KG1 (cell line): ENCODE results near the gene ETNK1.
"Not testable (repeated sequence)": the region's sequence is repeated elsewhere in the genome, so short reads cannot be mapped to it uniquely, and the experiment has no call there.

Experiments used
- DNase-seq: peaks from one replicate; lab custom pipeline; 2025; lab: John Stamatoyannopoulos, UW

The ETNK1 gene, protein sequence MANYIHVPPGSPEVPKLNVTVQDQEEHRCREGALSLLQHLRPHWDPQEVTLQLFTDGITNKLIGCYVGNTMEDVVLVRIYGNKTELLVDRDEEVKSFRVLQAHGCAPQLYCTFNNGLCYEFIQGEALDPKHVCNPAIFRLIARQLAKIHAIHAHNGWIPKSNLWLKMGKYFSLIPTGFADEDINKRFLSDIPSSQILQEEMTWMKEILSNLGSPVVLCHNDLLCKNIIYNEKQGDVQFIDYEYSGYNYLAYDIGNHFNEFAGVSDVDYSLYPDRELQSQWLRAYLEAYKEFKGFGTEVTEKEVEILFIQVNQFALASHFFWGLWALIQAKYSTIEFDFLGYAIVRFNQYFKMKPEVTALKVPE

DNA sequence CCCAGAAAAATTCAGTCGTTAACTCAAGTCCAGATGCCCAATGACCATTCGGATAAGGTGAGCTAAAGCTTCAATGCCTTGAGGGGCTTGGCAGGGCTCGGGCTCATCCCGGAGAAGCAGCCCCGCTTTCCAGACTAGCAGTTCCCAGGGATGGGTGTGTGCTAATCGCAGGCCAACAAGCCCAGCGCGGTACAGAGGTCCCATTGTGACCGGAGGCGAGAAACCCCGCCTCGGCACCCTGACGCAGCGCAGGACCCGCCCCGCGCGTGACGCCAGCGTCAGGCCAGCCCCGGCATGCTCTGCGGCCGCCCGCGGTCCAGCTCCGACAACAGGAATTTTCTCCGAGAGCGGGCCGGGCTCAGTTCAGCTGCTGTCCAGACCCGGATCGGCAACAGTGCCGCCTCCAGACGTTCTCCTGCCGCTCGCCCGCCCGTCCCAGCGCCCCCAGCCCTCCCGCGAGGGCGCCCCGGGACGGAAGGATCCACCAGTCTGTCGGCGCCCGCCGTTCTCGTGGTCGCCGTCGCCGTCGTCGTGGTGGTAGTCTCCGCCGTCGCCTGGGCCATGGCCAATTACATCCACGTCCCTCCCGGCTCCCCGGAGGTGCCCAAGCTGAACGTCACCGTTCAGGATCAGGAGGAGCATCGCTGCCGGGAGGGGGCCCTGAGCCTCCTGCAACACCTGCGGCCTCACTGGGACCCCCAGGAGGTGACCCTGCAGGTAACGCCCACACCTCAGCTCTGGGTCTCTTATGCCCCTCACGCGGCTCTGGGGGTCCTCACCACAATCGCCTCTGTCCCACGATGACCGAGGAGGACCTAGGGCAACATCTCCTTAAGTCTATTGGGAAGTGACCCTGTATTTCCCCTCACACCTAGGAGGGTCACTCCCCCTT is at the start of gene ETNK1:
ETNK1 (plus strand) TSS at position 302 of the 892 bp plus-strand sequence; CDS start at position 562, 260 bp downstream.
- peak; percentile 86 for DNase-seq

DNA sequence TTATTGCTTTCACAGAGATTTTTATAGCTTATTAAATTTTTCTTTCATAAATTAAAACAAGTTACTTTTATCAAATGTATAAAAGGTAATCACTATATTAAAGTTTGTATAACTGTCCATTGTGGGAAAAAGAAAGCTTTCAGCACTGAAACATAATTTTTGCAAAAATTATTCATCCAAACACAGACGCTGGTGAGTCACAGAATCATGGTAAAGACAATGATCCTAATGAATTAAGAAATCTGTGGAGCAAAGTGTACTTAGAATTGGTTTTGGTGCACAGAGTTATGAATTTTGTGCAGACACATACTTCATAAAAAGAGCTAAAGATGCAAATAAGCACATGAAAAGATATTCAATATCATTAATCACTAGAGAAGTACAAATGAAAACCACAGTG is 48.9 kb upstream of the ETNK1 start:
- no peak for DNase-seq

- no peak for DNase-seq
These were observed 48.5 kb upstream of the ETNK1 start for GRCh38 chr12:22576473-22576872.

DNA sequence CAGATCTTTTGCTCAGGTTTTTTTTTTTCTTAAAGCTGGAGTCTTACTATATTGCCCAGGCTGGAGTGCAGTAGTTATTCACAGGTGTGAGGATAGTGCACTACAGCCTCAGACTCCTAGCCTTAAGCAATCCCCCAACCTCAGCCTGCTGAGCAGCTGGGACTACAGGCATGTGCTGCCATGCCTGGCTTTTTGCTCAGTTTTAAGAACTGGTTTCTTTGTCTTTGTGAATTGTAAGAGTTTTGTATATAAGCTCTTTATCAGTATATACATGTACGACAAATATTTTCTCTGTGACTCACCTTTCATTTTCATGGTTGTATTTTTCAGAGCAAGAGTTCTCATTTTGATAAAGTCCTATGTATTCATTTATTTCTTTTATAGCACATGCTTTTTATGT is 47.3 kb upstream of the ETNK1 start:
- DNase-seq = no peak

DNA sequence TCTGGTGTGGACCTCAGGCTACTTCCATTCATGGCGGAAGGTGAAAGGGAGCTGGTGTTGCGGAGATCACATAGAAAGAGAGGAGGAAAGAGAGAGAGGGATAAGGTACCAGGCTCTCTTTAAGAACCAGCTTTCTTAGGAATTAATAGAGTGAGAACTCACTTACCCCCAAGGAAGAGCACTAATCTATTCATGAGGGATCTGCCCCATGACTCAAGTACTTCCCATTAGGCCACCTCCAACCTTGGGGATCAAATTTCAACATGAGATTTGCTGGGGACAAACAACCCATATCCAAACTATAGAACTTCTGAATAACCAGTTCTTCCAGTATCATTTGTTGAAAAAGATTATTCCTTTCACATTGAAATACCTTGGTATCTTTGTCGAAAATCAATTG is 46.6 kb upstream of the ETNK1 start:
- DNase-seq = no peak

DNA sequence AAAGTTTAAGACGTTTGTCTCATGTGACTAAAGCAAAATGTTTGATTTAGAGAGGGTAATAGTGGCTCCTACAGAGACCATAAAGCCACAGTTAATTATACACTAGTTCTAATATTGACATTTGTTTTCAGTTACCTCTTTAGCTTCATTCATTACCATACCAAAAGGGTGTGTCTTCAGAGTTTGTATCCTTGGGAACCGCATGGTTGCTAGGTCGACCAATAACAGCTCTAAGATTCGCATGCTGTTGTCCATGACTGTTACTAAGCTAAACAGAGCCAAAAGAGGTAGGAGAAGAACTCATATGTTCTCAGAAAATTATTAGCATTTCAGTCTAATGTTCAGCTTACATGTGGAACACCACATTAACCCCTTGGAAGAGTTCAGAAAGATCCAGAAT is 36.2 kb upstream of the ETNK1 start:
- DNase-seq = no peak

- no peak for DNase-seq
These were observed 31.1 kb upstream of the ETNK1 start for GRCh38 chr12:22593864-22594263.

- not testable (repeated sequence) for DNase-seq
These were observed 27.4 kb upstream of the ETNK1 start for GRCh38 chr12:22597539-22597938.

DNA sequence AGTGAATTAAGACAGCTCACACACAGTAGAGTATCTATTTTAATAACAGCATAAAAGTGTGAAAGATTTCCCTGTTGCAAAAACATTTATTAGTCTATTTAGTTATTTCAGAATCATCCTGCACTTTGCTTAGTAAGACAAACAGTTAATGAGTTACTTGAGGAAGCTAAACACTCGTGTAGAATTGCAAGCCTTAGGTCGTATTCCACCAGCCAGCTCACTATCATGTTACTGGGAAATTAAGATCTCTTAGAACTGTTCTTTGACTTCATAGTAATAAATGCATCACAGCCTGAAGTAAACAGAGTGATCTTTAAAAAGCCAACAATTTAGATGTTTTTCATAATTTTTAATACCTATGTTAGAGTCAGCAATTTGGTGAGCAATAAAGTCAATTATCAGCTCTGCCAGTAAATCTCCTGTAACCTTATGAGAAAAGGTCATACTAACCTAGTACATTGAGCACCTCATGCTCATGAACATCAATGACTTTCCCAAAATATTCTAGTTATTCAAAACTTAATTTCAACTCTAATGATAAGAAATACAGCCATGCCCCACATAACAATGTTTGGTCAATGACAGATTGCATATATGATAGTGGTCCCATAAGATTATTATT is 26.7 kb upstream of the ETNK1 start:
- DNase-seq = no peak

DNA sequence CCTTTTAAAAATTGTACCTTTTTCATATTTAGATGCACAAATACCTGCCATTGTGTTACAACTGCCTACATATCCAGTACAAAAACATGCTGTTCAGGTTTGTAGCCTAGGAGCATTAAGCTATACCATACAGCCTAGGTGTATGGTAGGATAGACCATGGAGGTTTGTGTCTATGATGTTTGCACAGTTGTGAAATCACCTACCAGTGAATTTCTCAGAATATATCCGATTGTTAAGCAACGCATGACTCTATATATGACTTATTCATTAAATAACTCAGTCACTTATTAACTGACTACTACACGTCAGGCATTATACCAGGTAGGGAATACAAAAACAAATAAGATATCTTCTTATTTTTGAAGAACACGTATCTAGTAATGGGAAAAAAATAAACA is 26.2 kb upstream of the ETNK1 start:
- DNase-seq = no peak

DNA sequence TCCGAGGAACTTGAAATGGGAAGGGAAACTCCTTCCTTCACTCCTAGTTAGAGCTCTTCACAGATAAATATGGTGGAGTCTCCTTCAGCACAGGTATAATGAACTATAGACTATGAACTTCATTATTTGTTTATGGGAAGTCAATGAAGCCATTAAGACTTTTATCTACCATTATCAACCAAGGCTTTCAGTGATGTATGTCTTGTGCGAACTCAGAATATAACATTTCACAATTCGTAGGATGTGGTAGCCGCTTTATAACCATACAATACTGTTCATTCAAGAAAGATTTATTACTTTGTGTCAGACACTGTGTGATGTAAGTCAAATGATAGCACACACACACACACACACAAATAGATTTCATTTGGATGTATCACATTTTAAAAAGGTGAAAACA is 24.8 kb upstream of the ETNK1 start:
- no peak for DNase-seq

GRCh38 chr12:22609501-22609900 is 15.5 kb upstream of the ETNK1 start:
- DNase-seq = no peak

- peak; percentile 6 for DNase-seq
These were observed 14.8 kb upstream of the ETNK1 start for GRCh38 chr12:22610131-22610530.

- not testable (repeated sequence) for DNase-seq
These were observed 12.1 kb upstream of the ETNK1 start for GRCh38 chr12:22612822-22613221.

DNA sequence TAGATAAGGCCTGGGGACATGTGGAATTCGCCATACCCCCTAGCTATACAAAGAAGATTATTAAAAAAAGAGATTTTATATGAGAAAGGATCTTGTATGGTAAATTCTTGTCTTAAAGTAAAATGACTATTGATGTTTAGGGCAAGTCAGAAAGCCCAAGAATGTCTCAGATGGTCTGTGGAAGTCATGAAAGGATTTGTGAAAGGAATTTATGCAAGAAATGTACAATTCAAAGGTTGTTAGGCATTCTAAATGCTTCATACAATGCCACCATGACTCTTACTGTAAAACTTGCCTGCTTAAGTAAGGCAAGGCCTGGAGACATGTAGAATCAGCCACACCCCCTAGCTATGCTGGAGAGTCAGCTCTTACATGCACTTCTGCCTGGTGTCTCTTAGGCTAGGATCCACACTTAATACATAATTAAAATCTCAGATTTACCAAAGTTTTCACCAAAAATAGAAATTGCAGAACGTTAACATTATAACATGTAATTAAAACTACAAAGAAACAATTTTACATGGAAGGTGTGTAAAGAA is 8.9 kb upstream of the ETNK1 start:
- no peak for DNase-seq

DNA sequence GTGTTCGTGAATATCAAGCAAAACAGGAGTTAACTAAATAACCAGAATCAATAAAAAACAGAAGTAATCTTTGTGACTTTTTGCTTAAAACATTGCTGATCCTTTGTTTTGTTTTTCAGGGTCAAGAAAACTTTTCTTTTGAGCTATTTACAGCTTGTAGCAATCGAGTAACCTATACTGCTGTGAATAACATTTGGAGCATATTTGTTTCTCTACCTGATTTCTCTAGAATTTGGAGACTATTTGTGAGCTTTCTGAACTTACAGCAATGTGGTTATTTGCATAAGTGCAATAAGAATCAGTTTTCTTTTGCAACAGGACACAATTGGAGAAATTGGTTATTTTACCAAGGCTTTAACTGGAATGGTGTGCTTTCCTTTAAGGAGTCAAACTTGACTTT is 7.3 kb upstream of the ETNK1 start:
- no peak for DNase-seq

DNA sequence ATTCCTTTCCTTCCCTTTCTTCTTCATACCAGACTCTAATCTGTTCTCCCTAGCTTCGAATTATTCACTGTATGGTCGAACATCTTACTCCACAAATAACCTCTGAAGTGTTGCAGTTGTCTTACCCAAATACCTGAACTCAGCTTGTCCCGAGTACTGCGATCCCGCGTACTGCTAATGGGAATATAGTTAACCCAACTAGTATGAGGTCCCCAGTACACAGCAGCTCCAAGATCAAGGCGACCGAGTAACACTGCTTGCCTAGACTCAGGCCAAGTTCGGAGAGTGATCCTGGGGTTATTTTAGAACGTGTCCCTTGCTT is 462 bp upstream of the ETNK1 start:
- no peak for DNase-seq

- no peak for DNase-seq
These were observed 857 bp downstream of the ETNK1 start for GRCh38 chr12:22625762-22626294.

DNA sequence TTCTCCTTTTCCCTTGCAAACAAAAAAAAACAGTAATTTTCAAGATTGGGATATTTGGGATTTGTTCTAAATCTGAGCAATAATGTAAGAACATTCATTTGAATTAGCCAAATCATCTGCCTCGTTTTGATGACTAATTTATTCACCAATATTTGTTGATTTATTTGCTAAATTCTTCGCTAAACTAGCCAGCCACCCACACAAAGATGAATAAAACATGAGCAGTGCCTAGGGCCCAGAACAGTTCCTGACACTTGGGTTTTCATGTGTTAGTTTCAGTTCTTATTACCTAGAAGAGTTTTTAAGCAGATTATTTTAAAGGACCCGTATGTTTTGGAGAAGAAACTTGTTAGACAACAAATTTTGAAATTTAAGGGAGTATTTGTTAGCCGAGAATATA is 1.4 kb downstream of the ETNK1 start:
- DNase-seq = no peak

GRCh38 chr12:22627371-22627770 is 2.4 kb downstream of the ETNK1 start:
- no peak for DNase-seq

DNA sequence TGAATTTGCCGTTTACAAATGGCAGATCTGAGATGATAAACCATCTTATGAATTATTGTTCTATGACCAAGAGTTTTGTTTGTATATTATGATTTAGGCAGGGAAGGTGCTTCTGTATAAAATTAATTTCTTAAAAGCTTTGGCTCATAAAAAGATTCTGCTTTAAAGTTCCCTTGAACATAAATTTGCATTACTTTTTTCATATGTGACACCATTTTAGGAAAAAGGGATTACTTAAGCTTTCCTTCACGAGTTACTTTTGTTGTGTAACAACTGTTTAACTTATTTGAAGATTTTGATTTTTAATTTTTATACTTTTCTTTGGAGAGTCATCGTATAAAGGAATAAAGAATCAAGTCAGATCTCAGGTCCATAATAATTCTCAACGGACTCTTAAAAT is 3.3 kb downstream of the ETNK1 start:
- DNase-seq = no peak

DNA sequence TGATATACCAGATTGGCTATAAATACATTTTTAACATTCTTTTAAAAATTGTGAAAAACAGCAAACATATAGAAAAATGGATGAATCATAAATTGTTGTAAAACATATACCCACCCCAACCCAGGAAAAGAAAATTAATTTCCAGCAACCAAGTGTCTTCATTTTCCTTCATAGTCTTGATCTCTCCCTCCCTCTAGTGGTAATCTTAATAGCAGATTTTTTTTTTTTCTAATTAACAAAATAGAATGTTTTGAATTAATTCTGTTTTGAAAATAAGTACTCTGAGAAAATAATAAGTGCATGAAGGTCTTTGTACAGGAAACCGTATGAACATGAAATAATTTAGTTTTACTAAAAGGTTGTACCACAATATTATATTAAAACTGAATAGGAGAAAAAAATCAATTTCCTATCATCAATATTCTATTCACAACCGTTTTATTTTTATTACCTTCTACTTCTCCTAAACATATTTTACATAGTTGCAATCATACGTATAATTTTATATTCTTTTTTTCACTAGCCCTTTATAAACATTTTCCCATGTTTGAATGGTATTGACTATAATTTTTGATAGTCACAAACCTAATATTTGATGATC is 7.0 kb downstream of the ETNK1 start:
- peak; percentile 42 for DNase-seq
